Erythroblast (primary cell): ENCODE results near the gene ZCCHC7.

ENCODE experiments used
- GATA1 ChIP-seq: IDR thresholded peaks from 2 replicates; pipeline ENCODE4 v1.6.1; 2011; ENCODE audit warnings: low read depth, mild to moderate bottlenecking, control low read depth, low read length, moderate library complexity
- POLR2A ChIP-seq: IDR thresholded peaks from 2 replicates; pipeline ENCODE4 v1.6.1; 2011; ENCODE audit warnings: mild to moderate bottlenecking, low read length

GRCh38 chr9:37198831-37199230 is 78.5 kb downstream of the ZCCHC7 start:
- TF ChIP-seq POLR2A (no peak), GATA1 (no peak)
